Measurements from ENCODE around the gene ZBTB44. TPM values are rescaled to one million over a fixed set of nuclear protein-coding genes. Genes with fewer than 3 reads are reported as not detected.

Gene ZBTB44
- total RNA-seq, 1 experiment from 2014 or later = 32.5 TPM

- peak; percentile 77 for ATAC-seq
- Histone ChIP-seq H3K4me3 (replicated peaks in 1 of 2; ENCODE audit: low read depth in 1 of 2, low read length in 2 of 2) (peak overlapping the region; percentile 78 to 80), H3K36me3 (ENCODE audit: control insufficient read depth in 1 of 2, insufficient read depth in 2 of 2, low read length in 2 of 2) (no peaks in the 10 kb centered on the region), H3K9me3 (ENCODE audit: control insufficient read depth in 1 of 2, insufficient read depth in 1 of 2, low read depth in 1 of 2, low read length in 2 of 2) (no peaks in the 10 kb centered on the region), H4K20me1 (ENCODE audit: insufficient read depth) (no peaks in the 10 kb centered on the region), H3K9me2 (ENCODE audit: insufficient read depth) (no peaks in the 10 kb centered on the region), H3K4me2 (ENCODE audit: low read length) (peak overlapping the region; percentile 76), H3K27me3 (ENCODE audit: insufficient read depth, low read length) (no peaks in the 10 kb centered on the region), H3K27ac (ENCODE audit: low read depth, low read length) (peak overlapping the region; percentile 83), H3K4me1 (ENCODE audit: control insufficient read depth in 1 of 2, insufficient read depth in 2 of 2, low read length in 2 of 2) (peaks cover 9 to 27% of the 10 kb centered on the region in 2 experiments; a peak in 3 of 4 replicates), H3K79me2 (ENCODE audit: insufficient read depth, low read length) (peaks cover 41% of the 10 kb centered on the region), H3K9ac (ENCODE audit: low read length) (peak overlapping the region; percentile 75), H2AFZ (ENCODE audit: low read depth, low read length, poor library complexity, severe bottlenecking) (peak overlapping the region; percentile 68)
- TF ChIP-seq MAX (IDR thresholded peaks at IDR 0.05) (peak; percentile 66), SIN3A (IDR thresholded peaks at IDR 0.05; ENCODE audit: low read depth) (peak; percentile 63; the same call in 1 of the 2 replicates), ZFX (IDR thresholded peaks at IDR 0.05) (peak; percentile 78), YY1 (IDR thresholded peaks at IDR 0.05; ENCODE audit: extremely low read depth, insufficient replicate concordance, low read depth, low read length) (no peak)
- ChIA-PET RAD21 (ENCODE audit: low non-redundant PET in 1 of 2, low total read pairs in 2 of 2, uncharacterized antibody in 2 of 2, unreplicated experiment in 2 of 2) (no interaction called here), POLR2A (no interaction called here), CTCF (no interaction called here)
- no TSS peak for BruUV-seq (replicated peaks)
- intact Hi-C loops (cut with micrococcal nuclease) = no loop called here
- peak; percentile 10 for DNase-seq (ENCODE audit: low read depth, low spot score)
These were observed 450 bp downstream of the ZBTB44 start for GRCh38 chr11:130314184-130314749.

- BruUV-seq (replicated peaks) = TSS peak; percentile 63
- Histone ChIP-seq H3K9me2 (ENCODE audit: insufficient read depth) (no peaks in the 10 kb centered on the region), H3K27ac (ENCODE audit: low read depth, low read length) (peak overlapping the region; percentile 83)
These were observed 1.1 kb downstream of the ZBTB44 start for GRCh38 chr11:130313383-130314183.

More at GRCh38 chr11:130313383-130314183, 1.1 kb downstream of the ZBTB44 start:
- intact Hi-C loops (cut with micrococcal nuclease) = no loop called here
- TF ChIP-seq ELF1 (IDR thresholded peaks at IDR 0.05; ENCODE audit: borderline replicate concordance, low read depth) (no peak), JUND (IDR thresholded peaks at IDR 0.05) (no peak), ZBTB33 (IDR thresholded peaks at IDR 0.05; ENCODE audit: extremely low read depth, insufficient replicate concordance, low read length) (no peak), SRF (IDR thresholded peaks at IDR 0.05; ENCODE audit: low read depth) (0 out of 2 replicates have a peak, but pooled peaks have one; percentile 16), EGR1 (IDR thresholded peaks at IDR 0.05; ENCODE audit: low read depth) (no peak)
- Histone ChIP-seq H3K9me3 (ENCODE audit: control insufficient read depth in 1 of 2, insufficient read depth in 1 of 2, low read depth in 1 of 2, low read length in 2 of 2) (no peaks in the 10 kb centered on the region), H3K4me1 (ENCODE audit: control insufficient read depth in 1 of 2, insufficient read depth in 2 of 2, low read length in 2 of 2) (peaks cover 6 to 25% of the 10 kb centered on the region in 2 experiments; a peak in 3 of 4 replicates), H4K20me1 (ENCODE audit: insufficient read depth) (no peaks in the 10 kb centered on the region), H3K36me3 (ENCODE audit: control insufficient read depth in 1 of 2, insufficient read depth in 2 of 2, low read length in 2 of 2) (no peaks in the 10 kb centered on the region), H3K27me3 (ENCODE audit: insufficient read depth, low read length) (no peaks in the 10 kb centered on the region), H3K4me2 (ENCODE audit: low read length) (peak overlapping the region; percentile 76), H3K4me3 (replicated peaks in 1 of 2; ENCODE audit: low read depth in 1 of 2, low read length in 2 of 2) (peak overlapping the region; percentile 78 to 80), H3K79me2 (ENCODE audit: insufficient read depth, low read length) (peaks cover 48% of the 10 kb centered on the region), H3K9ac (ENCODE audit: low read length) (peak overlapping the region; percentile 75), H2AFZ (ENCODE audit: low read depth, low read length, poor library complexity, severe bottlenecking) (peak overlapping the region; percentile 68)
- ChIA-PET POLR2A (no interaction called here), RAD21 (ENCODE audit: low non-redundant PET in 1 of 2, low total read pairs in 2 of 2, uncharacterized antibody in 2 of 2, unreplicated experiment in 2 of 2) (no interaction called here), CTCF (no interaction called here)
- ATAC-seq (no peak), DNase-seq (ENCODE audit: low read depth, low spot score) (no peak)
